Daoy (cell line): ENCODE results near the gene EPYC. TPM values are rescaled to one million over a fixed set of nuclear protein-coding genes. Genes with fewer than 3 reads are reported as not detected.
A peak's percentile ranks its signal among the peaks of the same experiment; 100 is the strongest.
"Not testable (repeated sequence)": the region's sequence is repeated elsewhere in the genome, so short reads cannot be mapped to it uniquely, and the experiment has no call there.

ENCODE experiments used
- DNase-seq: peaks from one replicate; pipeline ENCODE4 v3.0.0-alpha.2; 2015; ENCODE audit warnings: low read depth
- total RNA-seq: library from RNA; depleted of rRNA; stranded (reverse); fragments of >200 nt; shearing (Covaris generic); gene quantifications from 2 replicates; pipeline ENCODE4 v1.2.3, GENCODE V29; 2014

EPYC gene
- total RNA-seq, 1 experiment from 2014 or later: not detected

DNA sequence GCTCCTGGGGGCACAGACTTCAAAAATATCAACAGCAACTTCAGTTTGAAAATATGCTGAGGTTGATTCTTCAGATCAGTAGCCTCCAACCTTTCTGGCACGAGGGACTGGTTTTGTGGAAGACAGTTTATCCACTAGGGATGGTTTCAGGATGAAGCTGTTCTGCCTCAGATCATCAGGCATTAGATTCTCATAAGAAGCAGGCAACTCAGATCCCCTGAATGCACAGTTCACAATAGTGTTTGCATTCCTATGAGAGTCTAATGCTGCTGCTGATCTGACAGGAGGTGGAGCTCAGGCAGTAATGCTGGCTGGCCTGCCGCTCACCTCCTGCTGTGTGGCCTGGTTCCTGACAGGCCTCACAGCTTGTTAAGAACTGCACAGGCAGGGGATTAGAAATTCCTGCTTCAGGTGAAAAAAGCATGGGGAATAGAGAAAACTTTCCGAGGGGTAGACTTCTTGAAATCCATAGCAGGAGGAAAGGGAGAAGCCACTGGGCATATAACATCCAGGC, 12.8 kb downstream of the EPYC start:
- DNase-seq: no peak

DNA sequence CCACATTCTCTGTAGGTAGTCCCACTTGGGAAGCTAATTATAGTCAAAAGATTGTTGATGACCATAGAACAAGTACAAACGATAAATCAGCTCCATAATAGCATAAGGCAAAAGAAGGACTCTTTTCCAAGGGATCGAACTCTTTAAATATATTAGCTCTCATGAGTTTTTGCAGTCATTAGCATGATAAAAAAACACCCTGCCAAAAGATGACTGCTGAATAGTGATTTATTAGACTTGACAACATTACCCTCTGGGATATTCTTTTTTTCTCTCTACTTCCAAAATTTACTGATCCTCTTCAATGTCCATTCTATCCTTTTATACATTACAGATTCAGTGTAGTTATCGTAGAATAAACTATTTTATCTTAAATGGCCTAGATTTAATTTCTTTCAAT, 14.2 kb downstream of the EPYC start:
- DNase-seq: no peak

DNA sequence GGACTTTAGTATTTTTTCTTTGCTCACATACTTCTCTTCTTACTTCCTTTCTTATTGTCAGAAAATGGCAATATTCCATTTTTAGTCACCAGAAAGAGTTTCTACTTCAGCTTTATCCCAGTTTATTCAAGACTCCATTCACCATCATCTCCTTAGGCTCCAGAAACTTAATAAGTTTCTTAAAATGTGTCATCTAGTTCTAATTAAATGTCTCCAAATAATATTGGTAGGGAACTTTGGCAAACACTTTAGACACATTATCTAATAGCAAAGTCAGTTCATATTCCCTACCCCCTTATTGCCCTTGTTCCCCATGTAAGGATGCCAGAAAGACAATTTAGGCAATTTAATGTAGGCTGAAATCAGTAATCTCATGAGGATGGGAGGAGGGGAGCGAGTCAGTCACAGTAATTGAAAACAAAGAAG, 15.1 kb downstream of the EPYC start:
- DNase-seq: no peak

DNA sequence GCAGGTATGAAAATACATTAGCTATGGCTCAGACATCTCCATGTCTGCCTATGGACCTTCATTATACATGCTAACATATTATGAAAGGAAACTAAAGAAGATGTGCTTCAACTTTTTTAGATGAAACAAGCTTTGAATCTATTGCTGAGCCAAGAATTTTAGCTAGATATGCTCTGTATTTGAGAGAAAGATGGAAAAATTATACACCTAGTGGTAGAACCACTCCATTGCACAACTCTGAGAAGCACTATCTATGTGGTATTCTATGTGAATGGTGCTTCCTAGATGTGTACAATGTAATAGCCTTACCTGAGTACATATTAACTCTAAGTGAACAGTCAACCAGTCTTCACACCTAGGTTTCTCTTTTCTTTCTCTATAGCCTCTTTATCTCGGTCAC, 17.3 kb downstream of the EPYC start:
- no peak for DNase-seq

DNA sequence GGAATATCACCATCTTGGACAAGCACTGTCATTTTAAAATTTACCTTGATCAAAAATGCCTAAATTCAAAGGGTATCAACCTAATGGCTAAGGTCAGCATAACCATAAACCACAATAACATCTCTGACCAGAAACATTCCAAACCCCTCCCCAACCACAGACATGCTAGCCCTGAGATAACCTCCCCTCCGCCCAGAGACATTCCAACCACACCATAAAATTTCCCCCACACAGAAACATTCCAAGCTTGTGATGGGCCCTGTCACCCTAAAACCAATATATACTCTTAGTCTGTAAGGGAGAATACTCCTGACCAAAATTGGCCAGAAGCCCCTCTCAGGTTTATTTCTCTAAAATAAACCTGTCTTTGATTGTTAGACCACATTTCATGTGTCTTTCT, 17.7 kb downstream of the EPYC start:
- no peak for DNase-seq

DNA sequence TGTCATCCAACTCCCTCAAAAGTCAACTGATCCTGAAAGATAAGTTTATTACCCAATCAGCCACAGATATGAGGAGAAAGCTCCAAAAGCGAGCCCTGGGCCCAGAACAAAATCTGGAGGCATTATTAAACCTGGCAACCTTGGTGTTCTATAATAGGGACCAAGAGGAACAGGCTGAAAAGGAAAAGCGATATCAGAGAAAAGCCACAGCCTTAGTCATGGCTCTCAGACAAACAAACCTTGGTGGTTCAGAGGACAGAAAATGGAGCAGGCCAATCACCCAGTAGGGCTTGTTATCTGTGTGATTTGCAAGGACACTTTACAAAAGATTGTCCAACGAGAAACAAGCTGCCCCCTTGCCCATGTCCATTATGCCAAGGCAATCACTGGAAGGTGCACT, 19.4 kb downstream of the EPYC start:
- DNase-seq: not testable (repeated sequence)

DNA sequence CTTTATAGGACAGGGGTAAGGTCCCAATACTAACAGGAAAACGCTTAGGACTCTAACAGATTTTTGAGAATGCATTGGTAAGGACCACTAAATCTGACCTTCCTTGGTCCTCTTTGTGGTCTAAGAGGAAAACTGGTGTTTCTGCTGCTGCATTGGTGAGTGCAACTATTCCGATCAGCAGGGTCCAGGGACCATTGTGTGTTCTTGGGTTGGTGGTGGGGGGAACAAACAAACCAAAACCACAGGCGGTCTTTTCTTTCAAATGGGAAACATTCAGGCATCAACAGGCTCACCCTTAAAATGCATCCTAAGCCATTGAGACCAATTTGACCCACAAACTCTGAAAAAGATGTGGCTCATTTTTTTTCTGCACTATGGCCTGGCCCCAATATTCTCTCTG, 20.7 kb downstream of the EPYC start:
- DNase-seq: no peak

DNA sequence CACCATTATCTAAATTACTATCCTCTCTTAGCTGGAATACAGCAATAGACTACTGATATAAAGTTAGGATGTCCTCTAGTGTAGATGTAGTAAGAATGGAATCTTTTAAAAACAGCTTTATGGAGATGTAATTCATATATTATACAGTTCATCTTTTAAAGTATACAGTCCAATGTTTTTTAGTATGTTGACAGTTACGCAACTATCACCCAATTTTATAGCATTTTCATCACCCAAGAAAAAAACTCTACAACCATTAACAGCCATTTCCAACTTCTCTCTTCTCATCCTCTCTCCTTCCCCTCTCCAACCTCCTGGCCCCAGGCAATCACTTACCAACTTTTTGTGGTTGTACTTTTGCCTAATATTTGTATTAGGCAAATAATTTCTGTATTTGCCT, 22.6 kb downstream of the EPYC start:
- no peak for DNase-seq

DNA sequence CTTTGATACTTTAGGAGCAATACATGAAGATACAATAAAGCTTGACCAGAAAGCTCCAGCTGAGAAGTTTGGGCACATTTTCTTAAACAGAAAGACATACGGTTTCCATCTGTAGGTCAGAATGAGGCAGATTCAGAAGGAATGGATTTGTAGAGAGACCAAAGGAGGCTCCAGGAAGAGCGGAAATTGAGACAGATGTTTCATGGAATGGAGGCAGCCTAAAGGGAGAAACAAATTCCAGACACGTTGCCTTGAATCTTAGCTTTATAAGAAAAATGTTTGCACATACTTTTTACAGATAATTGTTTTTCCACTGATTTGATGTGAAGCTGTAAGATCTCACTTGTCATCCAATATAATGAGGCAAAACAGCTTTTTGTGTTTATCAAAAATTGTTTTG, 24.8 kb downstream of the EPYC start:
- DNase-seq: no peak

DNA sequence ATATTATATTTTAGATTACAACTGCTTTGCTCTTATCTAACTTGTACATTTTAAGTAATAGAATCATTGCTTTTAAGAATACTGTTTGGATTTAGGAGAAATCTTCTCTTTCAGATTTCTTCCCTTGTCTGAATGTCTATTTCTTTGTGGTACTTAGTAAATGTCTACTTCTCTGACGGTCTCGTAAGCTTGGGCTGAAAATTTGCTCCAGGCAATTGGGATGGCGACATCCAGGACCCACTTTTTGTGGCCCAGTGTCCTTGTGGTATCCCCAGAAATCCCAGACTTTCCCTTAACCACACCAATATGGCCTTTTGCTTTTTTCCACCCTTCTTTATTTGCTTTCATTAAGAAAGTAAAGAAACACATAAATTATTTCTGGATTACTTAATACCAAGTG, 25.8 kb downstream of the EPYC start:
- no peak for DNase-seq

DNA sequence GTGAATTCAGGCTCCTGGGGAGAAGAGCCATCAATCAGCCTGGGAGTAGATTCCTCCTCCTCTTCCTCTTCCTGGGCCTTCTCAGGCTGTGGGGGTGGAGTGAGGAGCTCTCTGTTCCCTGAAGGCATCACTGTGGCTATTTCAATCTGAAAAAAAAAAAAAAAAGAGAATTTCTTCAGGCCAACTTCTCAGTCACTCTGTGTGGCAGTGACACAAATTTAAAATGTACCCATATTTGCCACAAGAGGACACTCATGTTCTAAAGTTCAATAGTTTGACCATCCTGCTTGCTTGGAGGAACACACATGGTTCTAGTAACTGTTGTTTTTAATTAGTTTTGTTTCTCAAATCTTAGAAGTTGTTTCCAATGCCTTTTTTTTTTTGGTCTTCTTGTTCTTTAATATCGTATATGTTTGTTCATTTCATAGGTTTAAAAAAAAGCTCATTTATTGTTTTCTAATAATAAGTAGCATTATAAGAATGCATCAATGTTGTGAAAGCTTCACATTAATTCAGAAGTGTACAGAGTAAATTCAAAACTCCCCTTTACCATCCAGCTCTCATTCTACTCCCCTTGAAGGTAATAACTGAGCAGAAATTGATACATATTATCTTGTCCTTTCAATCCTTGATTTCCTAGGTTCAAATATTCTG, 26.5 kb downstream of the EPYC start:
- peak; percentile 25 for DNase-seq

DNA sequence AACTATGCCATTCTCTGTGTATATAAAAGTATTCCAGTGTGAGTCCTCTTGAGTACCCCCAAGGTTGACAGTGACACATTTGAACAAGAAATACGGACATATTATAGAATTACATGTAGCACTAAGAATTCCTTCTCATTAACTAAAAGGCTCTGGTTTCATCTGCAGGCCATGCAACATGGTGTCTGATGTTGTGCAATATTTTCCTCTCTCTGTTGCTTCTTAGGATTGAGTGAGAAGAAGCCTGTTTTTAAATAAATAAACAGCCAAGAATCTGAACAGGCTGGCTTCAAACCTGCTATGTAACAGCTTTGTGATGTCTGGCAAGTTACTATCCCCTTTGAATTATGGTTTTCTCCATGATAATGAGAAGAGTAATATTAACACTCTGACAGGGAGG, 27.5 kb downstream of the EPYC start:
- DNase-seq: no peak

DNA sequence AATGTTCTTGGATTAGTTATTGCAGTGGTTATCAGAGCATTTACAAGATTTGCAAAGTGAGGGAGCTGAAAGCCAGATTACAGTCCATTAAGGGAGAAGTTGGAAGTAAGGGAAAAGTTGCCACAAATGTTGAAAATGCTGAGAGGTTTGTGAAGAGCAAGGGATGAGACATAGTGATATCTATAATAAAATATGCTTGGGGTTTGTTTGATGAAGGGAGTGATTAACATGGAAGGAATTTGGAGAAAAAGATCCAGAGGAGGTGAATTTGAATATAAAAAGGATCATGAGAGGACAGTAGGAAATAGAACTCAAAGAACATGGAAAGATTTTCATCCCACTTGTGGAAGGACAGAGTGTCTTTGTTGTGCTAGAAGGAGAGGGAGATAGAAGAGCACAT, 30.5 kb downstream of the EPYC start:
- DNase-seq: no peak

DNA sequence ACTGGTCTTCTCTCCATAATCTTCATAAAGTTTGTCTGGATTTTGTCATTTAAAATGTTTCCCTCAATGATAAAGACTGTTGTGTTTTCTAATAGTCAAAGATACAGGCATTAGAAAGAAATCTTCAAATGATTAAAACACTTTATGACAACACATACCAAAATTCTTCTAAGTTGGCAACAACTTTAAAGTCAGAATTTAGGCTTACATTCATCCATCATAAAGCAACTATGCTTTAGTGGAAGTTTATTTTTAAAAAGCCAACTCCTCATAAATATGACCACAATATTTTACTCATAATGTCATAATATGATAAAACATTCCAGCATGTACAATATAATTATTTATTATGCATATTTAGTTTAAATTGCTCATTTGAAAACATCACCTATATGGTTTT, 32.5 kb downstream of the EPYC start:
- no peak for DNase-seq

DNA sequence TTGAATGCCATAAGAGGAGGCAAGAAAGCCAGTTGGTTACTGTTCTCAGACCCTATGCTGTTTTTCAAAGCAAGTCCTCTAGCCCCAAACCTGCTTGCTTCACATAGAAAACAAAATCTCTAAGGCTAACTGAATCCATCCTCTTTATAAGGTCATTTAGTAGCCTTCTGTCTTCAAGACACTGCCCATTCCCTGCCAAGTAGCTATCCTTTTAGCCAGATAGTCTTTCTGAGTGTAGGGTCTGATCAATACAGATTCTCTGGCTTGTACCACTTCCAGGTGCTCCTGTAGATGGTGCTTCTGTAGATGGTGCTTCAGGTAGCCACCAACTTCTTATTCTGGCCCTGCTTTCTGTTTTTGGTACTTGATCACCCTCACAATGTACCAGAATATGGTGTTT, 33.9 kb downstream of the EPYC start:
- DNase-seq: no peak

DNA sequence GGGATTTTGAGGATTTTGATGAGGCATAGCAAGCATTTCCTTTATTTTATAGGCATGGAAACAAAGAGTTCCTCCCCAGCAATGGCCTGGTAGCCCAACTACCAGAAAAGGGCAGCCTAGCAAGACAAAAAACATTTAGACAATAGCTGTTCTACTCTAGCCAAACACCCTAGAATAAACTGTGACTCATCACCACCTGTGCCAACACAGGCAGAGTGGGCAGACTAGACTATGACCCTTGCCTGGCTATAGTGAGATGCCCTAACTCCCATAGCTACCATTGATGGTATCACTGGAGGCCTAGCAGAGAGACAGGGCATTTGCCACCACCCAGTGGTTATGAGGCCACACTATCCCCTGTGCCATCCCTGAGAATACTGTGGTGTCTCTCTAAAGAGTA, 34.3 kb downstream of the EPYC start:
- DNase-seq: no peak

DNA sequence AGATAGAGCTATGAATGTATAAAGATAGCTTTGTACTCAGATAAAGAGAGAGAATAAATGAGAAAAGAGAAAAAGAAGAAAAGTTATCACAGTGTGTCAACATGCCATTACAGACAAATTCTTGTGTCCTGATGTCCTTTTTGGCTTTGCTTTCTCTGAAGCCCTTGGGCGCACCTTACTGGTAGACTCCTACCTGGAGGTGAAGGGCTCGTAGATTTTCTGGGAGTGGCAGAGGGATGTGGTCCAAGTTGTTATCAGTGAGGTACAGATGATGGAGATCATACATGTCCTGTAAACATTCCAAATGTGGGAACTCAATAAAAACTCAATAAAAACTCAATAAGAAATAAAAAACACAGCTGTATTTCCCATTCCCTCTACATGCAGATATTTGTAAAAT, 34.9 kb downstream of the EPYC start:
- DNase-seq: no peak

DNA sequence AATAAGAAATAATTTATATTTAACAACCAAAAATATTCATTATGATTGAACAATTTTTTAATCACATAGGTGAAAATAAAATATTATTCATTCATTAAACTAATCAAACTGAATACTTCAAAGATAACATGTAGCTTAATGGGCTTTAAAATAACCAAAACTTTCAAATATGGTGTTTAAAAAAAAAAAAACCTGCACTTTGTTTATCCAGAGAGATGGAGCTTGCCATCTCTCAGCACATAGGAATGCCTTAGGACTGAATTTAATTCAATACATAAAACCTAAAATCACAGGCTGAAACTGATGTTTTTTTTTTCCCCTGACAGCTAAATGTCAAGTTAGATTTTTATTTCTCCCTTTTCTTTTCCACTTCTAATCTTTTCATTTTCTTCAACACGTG, 35.4 kb downstream of the EPYC start:
- DNase-seq: no peak

DNA sequence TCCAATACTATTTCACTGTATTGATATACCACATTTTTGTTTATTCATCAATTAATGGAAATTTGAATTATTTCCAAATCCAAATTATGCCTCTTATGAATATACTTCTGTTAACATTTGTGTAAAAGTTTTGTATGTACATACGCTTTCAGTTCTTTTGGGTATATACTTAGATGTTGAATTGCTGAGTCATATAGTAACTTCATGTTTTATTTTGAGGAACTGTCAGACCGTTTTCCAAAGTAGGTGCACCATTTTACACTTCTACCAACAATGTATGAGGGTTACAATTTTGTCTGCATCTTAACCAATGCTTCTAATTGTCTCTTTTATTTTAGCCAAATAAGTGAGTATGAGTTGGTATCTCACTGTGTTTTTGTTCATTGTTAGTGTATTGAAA, 39.6 kb downstream of the EPYC start:
- DNase-seq: no peak

DNA sequence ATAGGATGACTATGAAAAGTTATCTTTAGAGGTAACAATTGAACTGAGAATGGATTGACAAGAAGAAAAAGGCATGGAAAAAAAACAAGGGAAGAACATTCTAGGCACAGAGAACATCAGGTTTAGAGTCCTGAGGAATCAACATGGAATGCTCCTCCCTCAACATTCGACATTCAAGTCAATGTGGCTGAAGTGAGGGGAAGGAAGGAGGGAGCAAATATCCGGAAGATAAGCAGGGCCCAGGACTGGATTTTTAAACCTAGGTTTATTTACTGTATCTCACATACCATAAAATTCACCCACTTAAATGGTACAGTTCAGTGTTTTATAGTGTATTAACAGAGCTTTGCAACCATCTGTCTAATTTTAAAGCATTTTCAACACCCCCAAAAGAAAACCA, 40.2 kb downstream of the EPYC start:
- no peak for DNase-seq

DNA sequence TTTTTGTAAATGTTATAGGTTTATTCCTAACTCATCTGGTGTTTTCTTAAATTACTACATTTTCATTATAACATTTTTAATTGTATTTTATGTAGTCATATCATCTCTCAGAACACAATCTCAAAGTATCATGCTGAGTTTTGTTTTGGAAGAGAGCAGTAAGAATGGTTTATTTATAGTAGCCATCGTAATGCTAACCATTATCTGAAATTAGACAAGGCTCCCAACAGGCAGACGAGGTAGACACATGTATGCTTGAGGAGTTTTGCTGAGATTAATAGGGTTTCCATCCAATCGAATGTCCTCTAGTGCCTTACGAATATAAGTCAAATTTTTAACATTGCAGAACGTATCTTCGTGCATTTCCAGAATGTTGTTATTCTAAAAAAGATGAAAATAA, 40.8 kb downstream of the EPYC start:
- no peak for DNase-seq

DNA sequence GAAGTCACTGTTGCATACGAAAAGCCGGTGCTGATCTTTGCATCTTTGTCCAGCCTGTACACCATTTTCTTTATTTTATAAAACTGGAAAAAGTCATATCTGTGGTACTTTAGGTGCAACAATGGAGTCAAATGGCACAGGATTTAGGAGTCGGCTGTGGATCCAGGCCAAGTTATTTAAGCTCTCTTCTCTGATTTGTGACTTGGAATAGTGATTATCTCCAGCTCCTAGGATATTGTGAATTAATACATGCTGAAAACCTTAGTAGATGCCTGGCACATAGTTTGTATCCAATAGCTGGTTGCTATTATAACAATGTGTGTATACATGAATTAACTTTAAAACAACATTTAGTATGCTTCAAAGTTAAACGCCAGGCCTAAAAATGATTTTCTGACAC, 43.6 kb downstream of the EPYC start:
- DNase-seq: no peak

DNA sequence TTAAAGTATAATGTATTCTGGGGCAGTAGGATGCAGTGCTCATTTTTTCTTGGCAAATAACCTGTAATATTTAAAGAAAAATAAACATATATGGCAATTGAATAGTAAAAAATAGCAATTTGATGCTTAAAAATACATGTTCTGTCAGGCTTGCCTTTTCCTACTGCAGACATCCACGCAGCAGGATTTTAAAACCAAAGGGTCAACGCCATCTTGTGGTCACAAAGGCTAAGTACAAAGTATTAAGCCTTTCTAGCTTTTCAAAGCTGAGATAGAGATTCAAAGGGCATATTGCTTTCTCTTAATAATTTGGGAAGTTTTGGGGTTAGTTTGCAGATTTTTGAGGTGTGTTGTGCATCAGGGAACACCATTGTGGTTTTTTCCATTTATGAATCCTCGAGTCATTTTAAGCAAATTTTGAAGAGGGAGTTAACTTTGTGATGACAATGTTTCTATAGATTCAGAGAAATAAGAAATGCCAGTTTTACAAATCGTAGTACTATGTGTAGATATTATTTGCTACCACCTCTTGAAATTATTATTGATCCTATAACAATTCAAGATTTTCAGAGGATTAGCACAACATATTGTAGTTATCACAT, 45.1 kb downstream of the EPYC start:
- DNase-seq: peak; percentile 27

DNA sequence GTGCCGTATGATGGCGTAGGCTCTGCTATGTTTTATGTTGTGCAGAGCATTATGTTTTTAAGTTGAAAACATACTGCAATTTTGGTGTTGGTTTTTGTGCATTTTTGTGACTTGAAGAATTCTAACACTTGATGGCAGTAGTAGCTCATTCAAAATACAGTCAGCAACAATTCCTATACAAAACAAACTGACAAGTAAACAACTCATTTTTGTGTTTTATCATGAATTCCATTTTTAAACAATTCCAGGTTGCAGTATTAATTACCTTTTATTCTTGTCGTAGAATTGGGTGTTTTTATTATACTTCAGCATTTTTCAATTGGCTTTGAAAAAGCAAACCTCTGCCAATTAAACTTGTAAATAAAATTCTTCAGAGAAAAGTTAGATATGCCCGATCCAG, 45.7 kb downstream of the EPYC start:
- DNase-seq: no peak
